HG03460 (cell line): ENCODE results near the gene DOHH.
"Not testable (repeated sequence)": the region's sequence is repeated elsewhere in the genome, so short reads cannot be mapped to it uniquely, and the experiment has no call there.

Experiments used
- ATAC-seq: cut with Tn5 transposase; IDR thresholded peaks from one replicate; pipeline ENCODE4 v1.9.1; 2021; ENCODE audit not compliant: unreplicated experiment

Gene DOHH

DNA sequence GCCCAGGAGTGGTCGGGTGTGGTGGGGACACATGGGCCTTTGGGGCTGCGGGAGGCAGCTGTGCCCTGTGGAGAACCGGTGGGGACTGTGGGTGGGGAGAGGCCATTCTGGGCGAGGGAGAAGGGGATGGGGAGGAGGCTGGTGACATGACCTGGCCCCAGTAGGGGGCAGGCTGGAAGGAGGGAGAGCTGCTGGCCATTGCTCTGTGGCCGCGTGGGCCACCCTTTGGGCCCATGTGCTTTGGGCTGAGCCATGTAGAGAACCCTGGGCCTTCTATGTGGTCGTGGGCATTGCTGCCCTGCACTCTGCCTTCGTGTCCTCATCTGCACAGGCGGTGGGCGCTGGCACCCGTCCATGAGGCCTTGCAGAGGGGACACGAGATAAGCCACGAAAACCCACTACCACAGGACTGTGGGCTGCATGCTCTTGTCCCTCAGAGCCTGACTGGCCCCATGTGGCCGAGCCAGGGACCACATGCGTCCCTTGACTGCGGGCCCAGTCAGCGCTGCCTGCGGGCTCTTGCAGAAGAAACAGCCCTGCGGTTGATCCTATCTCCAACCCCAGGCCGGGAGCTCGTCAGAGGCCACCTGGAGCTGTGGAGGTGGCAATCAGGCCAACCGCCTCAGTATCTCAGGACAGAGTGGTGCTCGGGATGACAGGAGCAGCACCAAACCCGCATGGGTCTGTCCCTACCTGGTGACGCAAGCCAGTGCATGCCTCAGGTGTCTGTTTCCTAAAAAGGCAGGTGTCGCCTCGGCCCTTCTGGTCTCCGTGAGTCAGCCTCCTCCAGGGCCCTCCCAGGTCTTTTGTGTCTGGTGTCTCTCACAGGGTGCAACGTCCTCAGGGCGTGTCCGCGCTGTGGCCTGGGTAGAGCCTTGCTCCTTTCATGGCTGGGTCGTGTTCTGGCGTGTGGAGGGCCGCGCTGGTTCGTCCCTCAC, 20.0 kb upstream of the DOHH start:
- ATAC-seq = no peak

DNA sequence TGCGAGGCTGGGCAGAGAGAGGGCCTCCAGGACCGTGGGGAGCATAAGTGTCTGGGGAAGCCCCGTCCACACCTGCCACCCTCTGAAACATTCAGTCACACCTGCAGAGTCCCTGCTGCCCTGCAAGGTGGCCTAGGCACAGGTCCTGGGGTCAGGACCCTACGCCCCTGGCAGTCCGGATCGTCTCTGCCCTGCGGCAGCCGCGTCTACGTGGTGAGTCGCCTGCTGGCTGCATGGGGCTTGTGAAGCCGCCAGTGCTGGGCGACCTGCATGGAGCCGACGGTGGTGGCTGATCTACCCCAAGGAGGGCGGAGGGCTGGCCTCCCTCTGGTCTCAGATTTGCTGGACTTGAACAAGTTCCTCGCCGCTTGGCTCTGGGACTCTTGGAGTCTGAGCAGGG, 18.7 kb upstream of the DOHH start:
- no peak for ATAC-seq

DNA sequence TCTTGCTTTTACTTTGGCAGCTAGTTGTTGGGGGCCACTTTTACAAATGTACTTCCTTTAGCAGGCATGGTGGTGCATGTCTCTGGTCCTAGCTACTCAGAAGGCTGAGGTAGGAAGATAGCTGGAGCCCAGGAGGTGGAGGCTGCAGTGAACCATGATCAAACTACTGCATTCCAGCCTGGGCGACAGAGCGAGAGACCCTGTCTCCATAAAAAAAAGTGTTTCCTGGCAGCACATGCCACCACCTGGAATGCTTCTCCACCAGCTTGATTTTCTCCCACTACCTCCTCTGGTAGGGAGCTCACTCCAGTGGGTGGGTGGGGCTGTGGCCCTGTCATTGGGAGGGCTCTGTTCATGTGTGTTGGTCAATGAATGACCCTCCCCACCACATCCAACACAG, 18.2 kb upstream of the DOHH start:
- no peak for ATAC-seq

DNA sequence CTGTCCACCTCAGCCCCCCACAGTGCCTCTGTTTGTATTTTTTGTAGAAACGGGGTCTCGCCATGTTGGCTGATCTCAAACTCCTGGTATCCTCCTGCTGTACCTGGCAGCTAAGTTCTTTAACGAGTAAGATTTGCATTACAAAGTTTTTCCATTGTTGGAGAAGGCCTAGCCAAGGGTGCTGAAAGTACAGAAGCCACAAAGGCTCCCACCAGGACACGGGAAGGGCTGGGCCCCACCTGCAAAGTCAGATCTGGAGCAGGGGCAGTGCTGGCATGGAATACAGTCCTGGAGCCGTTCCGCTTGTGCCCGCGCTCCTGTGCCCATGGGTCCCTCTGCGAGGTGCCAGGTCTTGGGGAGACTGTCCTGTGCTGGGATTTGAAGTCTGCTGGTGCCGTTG, 17.8 kb upstream of the DOHH start:
- no peak for ATAC-seq

DNA sequence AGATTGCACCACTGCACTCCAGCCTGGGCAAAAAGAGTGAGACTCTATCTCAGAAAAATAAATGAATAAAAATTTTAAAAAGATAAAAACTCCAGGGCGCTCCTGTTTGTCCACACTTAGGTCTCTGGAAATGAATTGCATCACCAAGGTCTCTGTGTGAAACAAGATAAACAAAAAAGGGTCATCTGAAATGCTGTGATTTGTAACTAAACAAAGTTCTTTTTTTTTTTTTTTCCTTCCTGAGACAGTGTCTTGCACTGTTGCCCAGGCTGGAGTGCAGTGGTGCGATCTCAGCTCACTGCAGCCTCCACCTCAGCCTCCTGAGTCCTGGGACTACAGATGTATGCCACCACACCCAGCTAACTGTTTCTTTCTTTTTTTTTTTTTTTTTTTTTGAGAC, 17.2 kb upstream of the DOHH start:
- no peak for ATAC-seq

DNA sequence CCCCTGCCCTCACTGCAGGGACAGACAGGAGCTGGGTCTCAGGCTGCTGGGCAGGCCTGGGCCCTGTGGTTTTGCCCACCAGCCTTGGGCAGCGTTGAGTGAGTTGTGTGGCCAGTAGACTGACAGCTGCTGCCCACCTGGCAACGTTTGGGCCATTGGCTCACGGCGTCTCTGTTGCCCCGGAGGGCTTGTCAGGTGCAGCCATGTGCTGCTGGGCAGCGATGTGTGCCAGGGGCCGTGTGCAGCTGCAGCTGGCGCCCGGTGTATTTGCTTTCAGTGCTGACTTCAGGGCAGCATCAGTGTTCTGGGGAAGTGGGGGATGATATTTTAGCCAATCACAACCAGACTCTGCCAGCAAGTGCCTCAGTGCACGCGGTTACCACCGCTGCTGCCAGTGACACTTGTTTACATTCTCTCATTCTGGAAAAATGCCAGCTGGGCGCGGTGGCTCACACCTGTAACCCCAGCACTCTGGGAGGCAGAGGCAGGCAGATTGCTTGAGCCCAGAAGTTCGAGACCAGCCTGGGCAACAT, 16.3 kb upstream of the DOHH start:
- ATAC-seq = no peak

DNA sequence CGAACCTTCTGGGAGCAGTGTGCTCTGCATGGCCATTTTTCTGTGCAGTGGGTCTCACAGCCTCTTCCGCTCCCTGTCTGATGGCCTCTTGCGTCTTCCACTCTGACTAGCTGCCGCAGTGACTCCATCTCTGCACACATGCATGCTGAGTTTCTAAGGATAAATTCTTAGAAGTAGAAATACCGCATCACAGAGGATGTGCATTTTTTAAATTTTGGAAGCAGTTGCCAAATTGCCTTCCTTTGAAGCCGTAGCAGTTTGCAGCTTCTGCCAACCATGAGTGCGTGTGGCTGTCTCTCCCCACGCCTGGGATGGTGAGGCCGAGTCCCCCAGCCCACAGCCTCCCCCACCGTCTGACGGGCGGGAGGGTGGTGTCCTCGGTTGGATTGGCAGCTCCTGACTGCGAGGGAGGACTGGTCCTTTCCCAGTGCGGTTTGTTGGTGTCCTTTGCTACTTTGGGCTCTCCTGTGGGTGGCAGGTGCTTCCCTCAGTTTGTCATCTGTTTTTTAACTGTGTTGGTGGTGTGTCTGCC, 15.5 kb upstream of the DOHH start:
- ATAC-seq = no peak

DNA sequence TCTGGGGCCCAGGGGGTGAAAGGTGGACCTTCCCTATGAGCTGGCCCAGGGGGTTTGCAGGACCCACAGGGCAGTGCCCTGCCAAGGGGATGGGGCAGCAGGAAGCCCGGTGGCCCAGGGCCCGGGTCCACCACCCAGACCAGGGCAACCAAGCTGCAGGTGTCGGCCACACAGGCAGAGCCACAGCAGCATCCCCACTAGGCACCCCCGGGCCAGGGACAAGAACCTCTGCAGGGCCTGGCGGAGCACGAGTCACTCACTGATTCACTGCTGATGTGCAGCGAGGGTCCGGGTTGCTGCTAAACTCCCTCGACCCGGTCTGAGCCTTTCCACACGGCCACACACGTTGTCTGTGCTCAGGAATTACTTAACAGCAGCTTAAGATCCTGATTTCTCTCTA, 14.5 kb upstream of the DOHH start:
- no peak for ATAC-seq

DNA sequence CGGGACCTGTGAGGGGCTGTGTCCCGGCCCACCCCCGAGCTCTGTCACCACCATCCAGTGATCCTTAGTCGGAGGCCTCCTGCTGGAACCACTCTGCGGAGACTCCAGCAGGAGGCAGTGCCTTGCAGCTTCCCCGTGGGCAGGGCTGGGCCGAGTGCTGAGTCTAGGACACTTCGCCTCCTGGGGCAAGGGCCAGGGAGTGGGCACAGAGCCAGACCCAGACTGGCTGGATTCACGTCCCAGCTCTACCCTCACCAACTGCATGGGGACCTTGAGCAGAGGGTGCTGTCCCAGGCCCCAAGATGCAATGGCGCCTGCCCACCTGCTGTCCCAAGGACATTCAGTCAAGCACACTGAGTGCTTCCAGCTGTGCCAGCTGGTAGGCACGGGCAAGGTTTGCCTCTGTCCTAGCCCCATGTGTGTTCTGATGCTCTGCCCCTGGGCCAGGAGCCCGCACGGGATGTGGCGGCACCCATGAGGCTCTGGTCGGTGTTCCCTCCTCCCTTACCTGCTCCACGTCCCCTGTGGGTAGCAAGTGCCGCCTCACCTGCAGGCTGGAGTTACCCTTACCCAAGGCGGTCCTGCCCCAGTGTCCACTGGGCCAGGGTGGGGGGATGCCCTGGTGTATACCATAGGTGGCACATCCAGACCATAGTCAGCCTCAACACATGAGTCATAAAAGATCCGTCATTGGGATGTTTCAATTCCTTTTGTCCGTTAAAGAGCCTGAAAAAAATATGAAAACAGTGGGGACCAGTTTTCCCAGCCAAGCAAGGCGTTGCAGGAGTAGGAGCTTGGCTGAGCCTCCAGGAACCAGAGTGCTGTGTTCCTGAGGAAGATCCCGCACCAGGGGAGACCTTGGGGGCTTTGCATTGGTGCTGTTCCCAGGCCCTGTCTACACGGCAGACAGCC, 13.0 kb upstream of the DOHH start:
- ATAC-seq = no peak

DNA sequence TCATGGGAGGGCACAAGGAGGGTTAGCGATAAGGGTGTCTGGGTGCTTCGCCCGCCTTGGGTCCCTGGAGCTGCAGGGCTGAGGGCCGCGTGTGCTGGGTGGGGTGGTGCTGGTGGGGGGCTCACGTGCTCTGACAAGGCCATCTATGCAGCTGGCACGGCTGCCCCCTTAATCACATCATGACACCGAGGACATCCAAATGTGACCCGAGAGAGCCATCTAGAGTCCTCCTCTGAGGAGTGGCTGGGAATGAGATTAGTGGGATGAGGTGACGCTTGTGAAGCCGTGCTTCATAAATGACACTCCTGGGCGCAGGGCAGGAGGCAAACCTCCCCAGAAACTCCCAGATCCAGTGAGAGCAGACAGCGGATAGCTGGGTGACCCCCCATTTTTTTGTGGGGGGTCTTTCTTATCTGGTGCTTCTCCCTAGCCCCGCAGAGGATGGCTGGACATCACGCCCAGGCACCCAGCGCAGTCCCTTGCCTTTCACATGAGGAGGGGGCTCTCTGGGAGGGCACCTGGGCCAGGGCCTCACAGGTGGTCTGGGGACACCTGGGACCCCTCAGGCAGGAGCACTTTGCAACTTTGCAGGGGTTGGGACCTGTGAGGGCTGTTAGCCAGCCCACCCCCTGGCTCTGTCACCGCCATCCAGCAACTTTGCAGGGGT, 12.2 kb upstream of the DOHH start:
- no peak for ATAC-seq

DNA sequence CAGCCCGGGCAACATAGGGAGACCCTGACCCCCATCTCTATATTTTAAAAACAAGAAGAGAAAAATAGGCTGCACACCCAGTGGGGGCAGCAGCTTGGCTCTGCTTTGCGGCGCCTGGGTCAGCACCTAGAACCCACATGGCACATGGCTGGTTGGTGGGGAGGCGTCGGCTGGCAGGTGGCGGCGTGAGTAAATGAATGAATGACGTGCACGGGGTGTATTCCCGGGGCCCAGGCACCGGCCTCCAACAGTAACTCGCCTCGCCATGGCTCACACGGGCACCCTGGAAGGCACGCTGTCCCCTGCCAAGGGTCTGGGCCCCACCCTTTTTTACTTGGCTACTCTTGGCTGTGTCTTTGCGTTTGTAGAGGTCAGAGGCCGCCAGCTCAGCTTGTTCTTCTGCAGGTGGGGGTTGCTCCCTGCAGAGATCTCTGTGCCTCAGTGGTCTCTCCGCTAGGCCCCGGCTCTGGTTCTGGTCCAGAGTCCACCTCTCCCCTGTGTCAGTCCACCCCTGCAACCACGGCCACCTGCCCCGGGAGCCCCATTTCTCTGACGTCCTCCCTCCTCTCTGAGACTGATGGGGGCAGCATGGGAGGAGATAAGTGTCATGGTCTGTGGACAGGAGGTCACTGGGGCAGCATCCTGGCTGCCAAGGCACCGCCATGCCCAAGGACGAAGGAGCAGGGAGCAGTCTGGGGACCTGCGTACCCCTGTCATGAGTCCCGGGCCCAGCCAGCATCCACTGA, 11.2 kb upstream of the DOHH start:
- no peak for ATAC-seq

DNA sequence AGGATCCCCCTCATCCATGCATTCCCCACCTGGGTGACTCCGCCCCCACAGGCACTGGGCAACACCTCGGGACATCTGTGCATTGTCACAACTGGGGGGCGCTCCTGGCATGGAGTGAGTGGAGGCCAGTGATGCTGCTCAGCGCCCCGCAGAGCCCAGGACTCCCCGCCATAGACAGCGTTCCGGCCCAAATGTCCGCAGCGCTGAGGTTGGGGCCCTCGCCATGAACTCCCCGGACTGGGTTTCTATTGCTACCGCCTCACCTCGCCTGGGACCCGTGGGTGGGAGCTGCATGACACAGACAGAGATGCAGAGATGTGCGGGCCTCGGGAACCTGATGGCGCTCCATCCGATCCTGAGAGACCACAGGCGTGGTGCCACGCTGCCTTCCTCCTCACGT, 10.3 kb upstream of the DOHH start:
- no peak for ATAC-seq

DNA sequence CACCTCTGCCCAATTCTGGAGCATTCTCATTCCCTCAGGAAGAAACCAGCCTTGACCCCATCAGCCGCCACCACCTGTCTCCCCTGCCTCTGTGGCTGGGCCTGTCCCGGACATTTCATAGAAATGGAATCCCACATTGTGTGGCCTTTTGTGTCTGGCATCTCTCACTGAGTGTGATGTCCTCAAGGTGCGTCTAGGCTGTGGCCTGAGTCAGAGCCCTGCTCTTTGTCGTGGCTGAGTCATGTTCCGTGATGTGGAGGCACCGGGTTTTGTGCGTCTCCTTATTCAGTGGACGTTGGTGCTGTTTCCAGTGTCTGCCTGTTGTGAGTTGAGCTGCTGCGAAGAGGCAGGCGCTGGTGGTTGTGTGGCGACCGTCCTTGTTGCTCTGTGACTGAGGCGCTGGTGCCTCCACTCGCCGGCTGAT, 9.1 kb upstream of the DOHH start:
- no peak for ATAC-seq

DNA sequence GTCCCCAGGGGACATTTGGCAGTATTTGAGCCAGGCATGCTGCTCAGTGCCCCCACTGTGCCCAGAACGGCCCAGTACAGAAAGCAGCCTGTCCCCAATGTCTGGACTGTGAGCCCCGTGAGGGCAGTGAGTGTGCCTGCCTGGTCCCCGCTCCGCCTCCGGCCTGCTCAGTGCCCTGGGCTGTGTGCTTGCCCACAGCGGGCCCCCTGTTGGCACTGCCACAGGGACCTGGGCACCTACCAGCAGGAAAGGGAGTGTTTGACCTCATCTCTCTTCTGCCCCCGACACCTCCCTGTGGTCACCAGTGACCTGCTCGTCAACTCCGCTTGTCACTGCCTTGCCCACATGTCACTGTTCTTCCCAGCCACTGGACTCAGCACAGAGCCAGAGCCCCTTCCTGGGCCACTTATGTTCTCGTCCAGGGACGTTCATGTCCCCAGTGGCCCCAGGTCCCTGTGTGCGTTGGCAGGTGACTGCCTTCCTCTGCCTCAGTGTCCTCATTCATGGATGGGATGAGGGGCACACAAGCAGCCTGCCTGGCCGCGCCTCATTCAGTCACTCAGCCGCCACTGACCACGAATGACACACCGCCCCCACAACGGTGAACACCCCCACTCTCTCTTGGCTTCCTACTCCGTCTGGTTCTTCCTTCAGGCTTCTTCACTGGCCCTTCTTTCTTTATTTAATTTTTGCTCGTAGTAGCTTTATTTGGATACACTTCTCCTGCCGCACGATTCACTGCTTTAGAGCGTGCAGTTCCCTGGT, 8.5 kb upstream of the DOHH start:
- ATAC-seq = no peak

DNA sequence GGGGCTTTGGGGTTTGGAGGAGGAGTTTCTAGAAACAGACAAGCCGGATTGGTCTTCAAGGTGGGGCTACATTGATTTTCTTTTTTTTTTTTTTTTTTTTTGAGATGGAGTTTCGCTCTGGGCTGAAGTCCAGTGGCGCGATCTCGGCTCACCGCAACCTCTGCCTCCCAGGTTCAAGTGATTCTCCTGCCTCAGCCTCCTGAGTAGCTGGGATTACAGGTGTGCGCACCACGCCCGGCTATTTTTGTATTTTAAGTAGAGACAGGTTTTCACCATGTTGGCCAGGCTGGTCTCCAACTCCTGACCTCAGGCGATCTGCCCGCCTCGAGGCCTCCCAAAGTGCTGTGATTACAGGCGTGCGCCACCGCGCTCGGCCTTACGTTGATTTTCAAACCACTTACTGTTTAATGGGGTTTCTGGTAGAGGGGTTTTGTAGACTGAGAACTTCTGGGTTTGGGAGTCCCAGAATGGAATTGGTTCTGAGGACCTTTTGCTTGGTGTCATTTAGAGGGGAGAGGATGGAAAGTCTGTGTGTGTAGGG, 7.7 kb upstream of the DOHH start:
- not testable (repeated sequence) for ATAC-seq

DNA sequence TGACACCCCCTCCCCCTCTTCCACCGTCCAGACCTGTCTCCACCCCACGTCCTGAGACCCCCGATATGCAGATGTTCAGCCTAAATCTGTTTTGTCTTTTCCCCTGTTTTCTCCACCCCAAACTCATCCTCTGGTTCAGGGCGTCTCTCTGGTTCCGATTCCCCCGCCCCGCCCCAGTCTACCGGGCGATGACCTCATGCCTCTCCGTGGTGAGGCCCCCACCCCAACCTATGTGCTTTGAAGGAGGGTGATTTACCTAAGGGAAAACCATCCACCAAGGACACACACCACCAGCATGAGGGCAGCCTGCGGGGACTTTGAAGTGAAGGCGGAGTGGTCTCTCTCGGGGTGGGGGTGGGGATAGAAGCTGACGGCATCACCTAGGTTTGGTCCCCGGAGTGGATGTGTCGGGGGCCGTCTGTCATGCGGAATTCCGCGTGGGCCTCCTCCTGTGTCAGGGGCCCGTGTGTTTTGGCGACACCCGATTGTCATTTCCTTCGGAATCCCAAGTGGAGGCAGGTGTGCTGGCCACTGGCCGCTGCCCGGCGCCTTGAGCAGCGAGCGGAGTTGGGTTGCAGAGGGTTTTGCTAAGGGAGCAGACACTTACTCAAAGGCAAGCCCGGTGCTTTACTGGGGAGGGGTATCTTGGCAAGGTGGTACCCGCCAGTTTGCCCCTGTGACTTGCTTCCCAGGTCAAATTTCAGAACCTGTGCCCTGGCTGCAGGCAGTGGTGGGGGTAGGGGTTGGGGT, 7.1 kb upstream of the DOHH start:
- ATAC-seq = no peak

DNA sequence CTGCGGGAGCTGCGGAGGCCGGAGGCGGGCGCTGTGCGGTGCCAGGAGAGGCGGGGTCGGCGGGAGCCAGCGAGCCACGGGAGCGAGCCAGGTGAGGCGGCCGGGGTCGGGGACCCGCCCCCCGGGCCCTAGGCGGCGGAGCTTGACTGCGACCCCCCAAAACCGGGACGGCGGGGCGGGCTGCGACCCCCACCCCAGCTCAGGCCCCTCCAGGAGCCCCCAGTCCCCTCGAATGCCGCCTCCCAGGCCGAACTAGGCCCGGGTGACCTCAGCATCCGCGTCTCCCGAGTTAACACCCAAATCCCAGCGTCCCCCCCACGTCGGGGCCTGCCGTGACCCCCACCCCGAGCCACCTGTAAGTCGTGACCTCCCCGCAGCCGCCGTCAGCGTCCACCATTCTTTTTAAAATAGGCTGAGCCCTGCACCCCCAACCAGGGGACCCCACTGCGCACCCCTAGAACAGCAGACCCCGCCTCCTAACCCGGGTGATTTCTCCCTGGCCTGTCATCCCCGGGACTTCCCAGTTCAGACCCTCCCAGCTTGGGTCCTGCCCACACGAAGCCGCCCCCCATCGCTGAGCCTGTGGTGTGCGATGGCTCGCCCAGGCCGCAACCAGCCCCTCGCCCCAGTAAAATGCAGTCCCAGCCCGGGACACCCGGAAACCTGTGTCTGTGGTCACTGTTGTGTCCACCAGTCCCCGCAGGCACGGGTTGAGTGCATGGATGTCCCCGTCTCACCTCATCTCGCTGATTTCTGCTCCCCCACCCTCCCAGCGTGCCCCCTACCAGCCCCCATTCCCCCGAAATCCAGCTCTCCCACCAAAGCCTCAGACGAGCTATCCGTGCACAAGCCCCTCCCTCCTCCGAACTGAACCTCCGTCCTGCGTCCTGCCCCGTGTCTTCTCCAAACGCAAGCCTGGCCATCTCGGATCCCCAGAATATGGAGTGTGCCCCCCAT, 6.2 kb upstream of the DOHH start:
- ATAC-seq = peak; percentile 16
